GM12878 (cell line): Measurements from ENCODE around the gene APOBEC3B. TPM values are rescaled to one million over a fixed set of nuclear protein-coding genes. Genes with fewer than 3 reads are reported as not detected.

Experiments
- ATF7 ChIP-seq: fragments of 450-650 bp; IDR thresholded peaks from 2 replicates; pipeline ENCODE4 v1.6.1; 2016; ENCODE audit warnings: low read depth, mild to moderate bottlenecking
- BCL11A ChIP-seq: IDR thresholded peaks from 2 replicates; pipeline ENCODE4 v1.6.1; 2011; ENCODE audit warnings: low read depth, low read length
- EED ChIP-seq: sonication (generic); IDR thresholded peaks from 2 replicates; pipeline ENCODE4 v1.6.1; 2016; ENCODE audit warnings: antibody characterized with exemption, low read depth
- ESRRA ChIP-seq: IDR thresholded peaks from 2 replicates; pipeline ENCODE4 v1.6.1; 2012; ENCODE audit warnings: mild to moderate bottlenecking, low read length, improper control_type of control experiment
- NBN ChIP-seq: fragments of 450-650 bp; IDR thresholded peaks from 2 replicates; pipeline ENCODE4 v1.6.1; 2016
- NRF1 ChIP-seq: conservative IDR thresholded peaks from 2 replicates; pipeline ENCODE4 v1.6.1; 2011; ENCODE audit warnings: mild to moderate bottlenecking, low read depth, low read length, improper control_type of control experiment
- RAD21 ChIP-seq: IDR thresholded peaks from 2 replicates; pipeline ENCODE4 v1.6.1; 2011; ENCODE audit warnings: mild to moderate bottlenecking, low read depth, low read length, moderate library complexity; ENCODE audit not compliant: insufficient read depth
- RAD51 ChIP-seq: fragments of 450-650 bp; IDR thresholded peaks from 2 replicates; pipeline ENCODE4 v1.6.1; 2016; ENCODE audit warnings: moderate library complexity, mild to moderate bottlenecking, inconsistent platforms
- RB1 ChIP-seq: fragments of 450-650 bp; formaldehyde crosslinking; IDR thresholded peaks from 2 replicates; pipeline ENCODE4 v1.6.1; 2017; ENCODE audit warnings: mild to moderate bottlenecking, borderline replicate concordance
- SIX5 ChIP-seq: IDR thresholded peaks from 2 replicates; pipeline ENCODE4 v1.6.1; 2011; ENCODE audit warnings: mild to moderate bottlenecking, low read depth, low read length, moderate library complexity; ENCODE audit not compliant: severe bottlenecking
- SREBF2 ChIP-seq: IDR thresholded peaks from 2 replicates; pipeline ENCODE4 v1.6.1; 2012; ENCODE audit warnings: mild to moderate bottlenecking, low read length
- STAT1 ChIP-seq: fragments of 450-650 bp; conservative IDR thresholded peaks from 2 replicates; pipeline ENCODE4 v1.6.1; 2014; ENCODE audit warnings: antibody characterized with exemption, mild to moderate bottlenecking
- TCF3 ChIP-seq: IDR thresholded peaks from 2 replicates; pipeline ENCODE4 v1.6.1; 2012; ENCODE audit warnings: low read depth, mild to moderate bottlenecking, low read length, borderline replicate concordance; ENCODE audit not compliant: insufficient read depth
- TCF7 ChIP-seq: IDR thresholded peaks from 2 replicates; pipeline ENCODE4 v1.6.1; 2014; ENCODE audit warnings: antibody characterized with exemption, borderline replicate concordance
- WRNIP1 ChIP-seq: IDR thresholded peaks from 2 replicates; pipeline ENCODE4 v1.6.1; 2011; ENCODE audit warnings: low read depth, low read length, improper control_type of control experiment, borderline replicate concordance
- ZNF274 ChIP-seq: IDR thresholded peaks from one replicate; pipeline ENCODE4 v1.8.0; 2011; ENCODE audit not compliant: insufficient read length, insufficient read depth
- polyA plus RNA-seq, 11 experiments: library from polyadenylated mRNA; depleted of rRNA in 4 of 11; unstranded in 6 of 11; stranded (reverse) in 5 of 11; fragments of >200 nt; fragmentation: Nextera tagmentation in 4 of 11; fragmentation: Illumina TruSeq in 1 of 11; extraction: Ambion mirVana in 4 of 11; extraction: Trizol in 1 of 11; gene quantifications; 1 replicate in 1 of 11; 2 replicates in 10 of 11; pipeline versions ENCODE4 v1.2.1 to v1.2.3, GENCODE V29; 2011 to 2016; ENCODE audit warnings: inconsistent platforms in 2 of 11, missing spikeins in 2 of 11, low read depth in 1 of 11
- total RNA-seq, 4 experiments: library from RNA; depleted of rRNA in 3 of 4; stranded (reverse); fragments of >200 nt in 3 of 4; fragmentation: Illumina TruSeq in 1 of 4; extraction: Trizol in 1 of 4; gene quantifications; 2 replicates each; pipeline versions ENCODE4 v1.2.1 to v1.2.3, GENCODE V29; 2013 to 2021
- TF ChIP-seq, protein P1 (sequence below): fragments of 450-650 bp; IDR thresholded peaks from 2 replicates; pipeline ENCODE4 v1.6.1; 2016; ENCODE audit warnings: mild to moderate bottlenecking
- TF ChIP-seq, protein P2 (sequence below): fragments of 450-650 bp; formaldehyde crosslinking; IDR thresholded peaks from 2 replicates; pipeline ENCODE4 v1.4.0; 2022; ENCODE audit warnings: mild to moderate bottlenecking, moderate library complexity
- TF ChIP-seq, protein P3 (sequence below): IDR thresholded peaks from 2 replicates; pipeline ENCODE4 v1.6.1; 2012; ENCODE audit warnings: improper control_type of control experiment, low read depth, low read length; ENCODE audit not compliant: insufficient replicate concordance
- TF ChIP-seq, protein P4 (sequence below): fragments of 450-650 bp; IDR thresholded peaks from 2 replicates; pipeline ENCODE4 v1.6.1; 2017; ENCODE audit warnings: mild to moderate bottlenecking, low read depth, inconsistent platforms; ENCODE audit not compliant: poor library complexity, severe bottlenecking

Gene APOBEC3B
- total and polyA plus RNA-seq, 10 of the 15 experiments (the other 5 are each of a cell fraction or from before 2014, with no cell fraction given): 2.4 to 75.1 (median 30.9) TPM

DNA sequence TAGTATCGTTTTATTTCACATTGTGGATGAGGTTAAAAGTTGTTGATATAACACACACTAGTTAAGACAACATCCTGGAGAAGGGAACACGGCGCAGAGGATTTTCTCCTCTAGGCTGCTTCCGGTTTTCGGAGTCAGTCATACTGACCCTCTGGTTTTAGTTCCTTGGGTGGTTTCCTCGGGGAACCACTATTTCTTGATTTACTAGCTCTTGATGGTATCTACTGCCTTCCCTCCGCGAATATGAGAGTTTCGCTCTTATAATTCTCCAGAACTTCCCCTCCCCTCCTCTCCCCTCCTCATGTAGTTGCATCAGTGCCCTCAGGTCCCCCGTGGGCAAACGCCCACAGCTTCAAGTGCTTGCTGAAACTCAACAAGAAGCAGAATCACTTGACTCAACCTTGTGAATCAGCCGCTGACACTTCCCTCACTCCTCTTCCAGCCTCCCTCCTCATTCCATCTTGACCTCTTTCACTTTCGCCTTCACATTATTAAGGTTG, 40.6 kb upstream of the APOBEC3B start (continued):
- TF ChIP-seq, protein P1, sequence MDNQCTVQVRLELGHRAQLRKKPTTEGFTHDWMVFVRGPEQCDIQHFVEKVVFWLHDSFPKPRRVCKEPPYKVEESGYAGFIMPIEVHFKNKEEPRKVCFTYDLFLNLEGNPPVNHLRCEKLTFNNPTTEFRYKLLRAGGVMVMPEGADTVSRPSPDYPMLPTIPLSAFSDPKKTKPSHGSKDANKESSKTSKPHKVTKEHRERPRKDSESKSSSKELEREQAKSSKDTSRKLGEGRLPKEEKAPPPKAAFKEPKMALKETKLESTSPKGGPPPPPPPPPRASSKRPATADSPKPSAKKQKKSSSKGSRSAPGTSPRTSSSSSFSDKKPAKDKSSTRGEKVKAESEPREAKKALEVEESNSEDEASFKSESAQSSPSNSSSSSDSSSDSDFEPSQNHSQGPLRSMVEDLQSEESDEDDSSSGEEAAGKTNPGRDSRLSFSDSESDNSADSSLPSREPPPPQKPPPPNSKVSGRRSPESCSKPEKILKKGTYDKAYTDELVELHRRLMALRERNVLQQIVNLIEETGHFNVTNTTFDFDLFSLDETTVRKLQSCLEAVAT: peak; percentile 72; the same call in 1 of the 2 replicates
- TF ChIP-seq BCL11A (no peak), WRNIP1 (no peak), EED (peak; percentile 93), RAD51 (no peak), STAT1 (no peak), ZNF274 (no peak), SREBF2 (no peak), NRF1 (no peak), ATF7 (peak; percentile 85), TCF7 (no peak), SIX5 (no peak), RAD21 (no peak), RB1 (no peak), TCF3 (no peak), ESRRA (no peak), NBN (peak; percentile 85)
- TF ChIP-seq, protein P2, sequence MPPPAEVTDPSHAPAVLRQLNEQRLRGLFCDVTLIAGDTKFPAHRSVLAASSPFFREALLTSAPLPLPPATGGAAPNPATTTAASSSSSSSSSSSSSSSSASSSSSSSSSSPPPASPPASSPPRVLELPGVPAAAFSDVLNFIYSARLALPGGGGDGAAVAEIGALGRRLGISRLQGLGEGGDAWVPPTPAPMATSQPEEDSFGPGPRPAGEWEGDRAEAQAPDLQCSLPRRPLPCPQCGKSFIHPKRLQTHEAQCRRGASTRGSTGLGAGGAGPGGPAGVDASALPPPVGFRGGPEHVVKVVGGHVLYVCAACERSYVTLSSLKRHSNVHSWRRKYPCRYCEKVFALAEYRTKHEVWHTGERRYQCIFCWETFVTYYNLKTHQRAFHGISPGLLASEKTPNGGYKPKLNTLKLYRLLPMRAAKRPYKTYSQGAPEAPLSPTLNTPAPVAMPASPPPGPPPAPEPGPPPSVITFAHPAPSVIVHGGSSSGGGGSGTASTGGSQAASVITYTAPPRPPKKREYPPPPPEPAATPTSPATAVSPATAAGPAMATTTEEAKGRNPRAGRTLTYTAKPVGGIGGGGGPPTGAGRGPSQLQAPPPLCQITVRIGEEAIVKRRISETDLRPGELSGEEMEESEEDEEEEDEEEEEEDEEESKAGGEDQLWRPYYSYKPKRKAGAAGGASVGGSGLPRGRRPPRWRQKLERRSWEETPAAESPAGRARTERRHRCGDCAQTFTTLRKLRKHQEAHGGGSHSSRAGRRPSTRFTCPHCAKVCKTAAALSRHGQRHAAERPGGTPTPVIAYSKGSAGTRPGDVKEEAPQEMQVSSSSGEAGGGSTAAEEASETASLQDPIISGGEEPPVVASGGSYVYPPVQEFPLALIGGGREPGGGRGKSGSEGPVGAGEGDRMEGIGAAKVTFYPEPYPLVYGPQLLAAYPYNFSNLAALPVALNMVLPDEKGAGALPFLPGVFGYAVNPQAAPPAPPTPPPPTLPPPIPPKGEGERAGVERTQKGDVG (CRISPR knock-in tag): no peak
- TF ChIP-seq, protein P3, sequence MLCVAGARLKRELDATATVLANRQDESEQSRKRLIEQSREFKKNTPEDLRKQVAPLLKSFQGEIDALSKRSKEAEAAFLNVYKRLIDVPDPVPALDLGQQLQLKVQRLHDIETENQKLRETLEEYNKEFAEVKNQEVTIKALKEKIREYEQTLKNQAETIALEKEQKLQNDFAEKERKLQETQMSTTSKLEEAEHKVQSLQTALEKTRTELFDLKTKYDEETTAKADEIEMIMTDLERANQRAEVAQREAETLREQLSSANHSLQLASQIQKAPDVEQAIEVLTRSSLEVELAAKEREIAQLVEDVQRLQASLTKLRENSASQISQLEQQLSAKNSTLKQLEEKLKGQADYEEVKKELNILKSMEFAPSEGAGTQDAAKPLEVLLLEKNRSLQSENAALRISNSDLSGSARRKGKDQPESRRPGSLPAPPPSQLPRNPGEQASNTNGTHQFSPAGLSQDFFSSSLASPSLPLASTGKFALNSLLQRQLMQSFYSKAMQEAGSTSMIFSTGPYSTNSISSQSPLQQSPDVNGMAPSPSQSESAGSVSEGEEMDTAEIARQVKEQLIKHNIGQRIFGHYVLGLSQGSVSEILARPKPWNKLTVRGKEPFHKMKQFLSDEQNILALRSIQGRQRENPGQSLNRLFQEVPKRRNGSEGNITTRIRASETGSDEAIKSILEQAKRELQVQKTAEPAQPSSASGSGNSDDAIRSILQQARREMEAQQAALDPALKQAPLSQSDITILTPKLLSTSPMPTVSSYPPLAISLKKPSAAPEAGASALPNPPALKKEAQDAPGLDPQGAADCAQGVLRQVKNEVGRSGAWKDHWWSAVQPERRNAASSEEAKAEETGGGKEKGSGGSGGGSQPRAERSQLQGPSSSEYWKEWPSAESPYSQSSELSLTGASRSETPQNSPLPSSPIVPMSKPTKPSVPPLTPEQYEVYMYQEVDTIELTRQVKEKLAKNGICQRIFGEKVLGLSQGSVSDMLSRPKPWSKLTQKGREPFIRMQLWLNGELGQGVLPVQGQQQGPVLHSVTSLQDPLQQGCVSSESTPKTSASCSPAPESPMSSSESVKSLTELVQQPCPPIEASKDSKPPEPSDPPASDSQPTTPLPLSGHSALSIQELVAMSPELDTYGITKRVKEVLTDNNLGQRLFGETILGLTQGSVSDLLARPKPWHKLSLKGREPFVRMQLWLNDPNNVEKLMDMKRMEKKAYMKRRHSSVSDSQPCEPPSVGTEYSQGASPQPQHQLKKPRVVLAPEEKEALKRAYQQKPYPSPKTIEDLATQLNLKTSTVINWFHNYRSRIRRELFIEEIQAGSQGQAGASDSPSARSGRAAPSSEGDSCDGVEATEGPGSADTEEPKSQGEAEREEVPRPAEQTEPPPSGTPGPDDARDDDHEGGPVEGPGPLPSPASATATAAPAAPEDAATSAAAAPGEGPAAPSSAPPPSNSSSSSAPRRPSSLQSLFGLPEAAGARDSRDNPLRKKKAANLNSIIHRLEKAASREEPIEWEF: no peak
- TF ChIP-seq, protein P4, sequence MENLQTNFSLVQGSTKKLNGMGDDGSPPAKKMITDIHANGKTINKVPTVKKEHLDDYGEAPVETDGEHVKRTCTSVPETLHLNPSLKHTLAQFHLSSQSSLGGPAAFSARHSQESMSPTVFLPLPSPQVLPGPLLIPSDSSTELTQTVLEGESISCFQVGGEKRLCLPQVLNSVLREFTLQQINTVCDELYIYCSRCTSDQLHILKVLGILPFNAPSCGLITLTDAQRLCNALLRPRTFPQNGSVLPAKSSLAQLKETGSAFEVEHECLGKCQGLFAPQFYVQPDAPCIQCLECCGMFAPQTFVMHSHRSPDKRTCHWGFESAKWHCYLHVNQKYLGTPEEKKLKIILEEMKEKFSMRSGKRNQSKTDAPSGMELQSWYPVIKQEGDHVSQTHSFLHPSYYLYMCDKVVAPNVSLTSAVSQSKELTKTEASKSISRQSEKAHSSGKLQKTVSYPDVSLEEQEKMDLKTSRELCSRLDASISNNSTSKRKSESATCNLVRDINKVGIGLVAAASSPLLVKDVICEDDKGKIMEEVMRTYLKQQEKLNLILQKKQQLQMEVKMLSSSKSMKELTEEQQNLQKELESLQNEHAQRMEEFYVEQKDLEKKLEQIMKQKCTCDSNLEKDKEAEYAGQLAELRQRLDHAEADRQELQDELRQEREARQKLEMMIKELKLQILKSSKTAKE: peak; percentile 51
